ENCODE results near the gene IRF7. TPM values are rescaled to one million over a fixed set of nuclear protein-coding genes. Genes with fewer than 3 reads are reported as not detected.

The IRF7 gene
- total RNA-seq, 1 experiment from 2014 or later = 15.2 TPM

- no peaks in the 10 kb centered on the region for H4K20me1 ChIP-seq (ENCODE audit: insufficient read depth)
- H3K4me2 ChIP-seq (ENCODE audit: low read length) = no peak overlapping the region
- intact Hi-C loops (cut with micrococcal nuclease) = no loop called here
- ChIA-PET POLR2A (no interaction called here), RAD21 (ENCODE audit: low non-redundant PET in 1 of 2, low total read pairs in 2 of 2, uncharacterized antibody in 2 of 2, unreplicated experiment in 2 of 2) (no interaction called here), CTCF (no interaction called here)
- H3K4me3 ChIP-seq (replicated peaks in 1 of 2; ENCODE audit: low read depth in 1 of 2, low read length in 2 of 2) = no peak overlapping the region
- H3K4me1 ChIP-seq (ENCODE audit: control insufficient read depth in 1 of 2, insufficient read depth in 2 of 2, low read length in 2 of 2) = no peaks in the 10 kb centered on the region
- no peak overlapping the region for H3K9ac ChIP-seq (ENCODE audit: low read length)
- no TSS peak for BruUV-seq (replicated peaks)
- peaks cover 47 to 63% of the 10 kb centered on the region in 2 experiments for H3K36me3 ChIP-seq (ENCODE audit: control insufficient read depth in 1 of 2, insufficient read depth in 2 of 2, low read length in 2 of 2)
- DNase-seq (ENCODE audit: low read depth, low spot score) (no peak), ATAC-seq (no peak)
- H3K9me2 ChIP-seq (ENCODE audit: insufficient read depth) = no peaks in the 10 kb centered on the region
- H2AFZ ChIP-seq (ENCODE audit: low read depth, low read length, poor library complexity, severe bottlenecking) = no peak overlapping the region
- no peak overlapping the region for H3K27ac ChIP-seq (ENCODE audit: low read depth, low read length)
- H3K27me3 ChIP-seq (ENCODE audit: insufficient read depth, low read length) = no peaks in the 10 kb centered on the region
- H3K79me2 ChIP-seq (ENCODE audit: insufficient read depth, low read length) = peaks cover 83% of the 10 kb centered on the region
- no peaks in the 10 kb centered on the region for H3K9me3 ChIP-seq (ENCODE audit: control insufficient read depth in 1 of 2, insufficient read depth in 1 of 2, low read depth in 1 of 2, low read length in 2 of 2)
- TF ChIP-seq EZH2 (IDR thresholded peaks at IDR 0.05) = no peak
- no peak for TF ChIP-seq ZBTB33 (IDR thresholded peaks at IDR 0.05; ENCODE audit: extremely low read depth, insufficient replicate concordance, low read length)
- TF ChIP-seq JUND (IDR thresholded peaks at IDR 0.05) = no peak
- no peak for TF ChIP-seq ELF1 (IDR thresholded peaks at IDR 0.05; ENCODE audit: borderline replicate concordance, low read depth)
- no peak for TF ChIP-seq SP1 (IDR thresholded peaks at IDR 0.05; ENCODE audit: low read depth)
- TF ChIP-seq ZFX (IDR thresholded peaks at IDR 0.05) = no peak
- TF ChIP-seq MAX (IDR thresholded peaks at IDR 0.05) = no peak
- no peak for TF ChIP-seq POLR2A (IDR thresholded peaks at IDR 0.05; ENCODE audit: borderline replicate concordance, extremely low read depth, insufficient read depth, insufficient read length)
- no peak for TF ChIP-seq REST (IDR thresholded peaks at IDR 0.05; ENCODE audit: low read depth)
- TF ChIP-seq EGR1 (IDR thresholded peaks at IDR 0.05; ENCODE audit: low read depth) = no peak
- TF ChIP-seq YY1 (IDR thresholded peaks at IDR 0.05; ENCODE audit: extremely low read depth, insufficient replicate concordance, low read depth, low read length) = no peak
- TF ChIP-seq EZH2phosphoT487 (IDR thresholded peaks at IDR 0.05; ENCODE audit: borderline replicate concordance) = no peak
Measured at GRCh38 chr11:587978-588380, 27.8 kb downstream of the IRF7 start.
